ENCODE measurements around the gene SMTN.

DNA sequence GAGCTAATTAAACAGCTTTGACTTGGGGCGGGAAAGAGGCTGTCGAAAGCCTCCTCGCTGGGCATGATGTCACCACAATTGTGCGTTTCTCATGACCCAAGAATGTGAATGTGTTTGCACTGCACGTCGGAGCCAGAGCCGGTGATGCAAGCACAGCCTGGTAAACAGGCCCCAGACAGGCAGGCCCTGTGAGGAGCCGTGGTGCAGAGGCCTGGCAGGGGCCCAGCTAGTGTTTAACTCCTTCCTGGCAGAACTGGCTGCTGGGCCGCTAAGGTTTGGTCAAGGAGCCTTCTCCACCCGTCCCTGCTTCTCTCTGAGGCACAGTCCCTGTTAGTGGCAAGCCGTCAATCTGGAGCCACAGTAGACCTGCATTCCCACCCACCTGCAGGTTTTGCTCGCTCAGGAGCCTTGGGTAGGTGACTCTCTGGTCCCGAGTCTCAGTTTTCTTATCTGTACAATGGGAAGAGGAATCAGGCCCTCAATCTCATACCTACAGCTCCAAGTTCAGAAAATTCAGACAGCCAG, 25.4 kb upstream of the SMTN start:
- TF ChIP-seq, protein P1, sequence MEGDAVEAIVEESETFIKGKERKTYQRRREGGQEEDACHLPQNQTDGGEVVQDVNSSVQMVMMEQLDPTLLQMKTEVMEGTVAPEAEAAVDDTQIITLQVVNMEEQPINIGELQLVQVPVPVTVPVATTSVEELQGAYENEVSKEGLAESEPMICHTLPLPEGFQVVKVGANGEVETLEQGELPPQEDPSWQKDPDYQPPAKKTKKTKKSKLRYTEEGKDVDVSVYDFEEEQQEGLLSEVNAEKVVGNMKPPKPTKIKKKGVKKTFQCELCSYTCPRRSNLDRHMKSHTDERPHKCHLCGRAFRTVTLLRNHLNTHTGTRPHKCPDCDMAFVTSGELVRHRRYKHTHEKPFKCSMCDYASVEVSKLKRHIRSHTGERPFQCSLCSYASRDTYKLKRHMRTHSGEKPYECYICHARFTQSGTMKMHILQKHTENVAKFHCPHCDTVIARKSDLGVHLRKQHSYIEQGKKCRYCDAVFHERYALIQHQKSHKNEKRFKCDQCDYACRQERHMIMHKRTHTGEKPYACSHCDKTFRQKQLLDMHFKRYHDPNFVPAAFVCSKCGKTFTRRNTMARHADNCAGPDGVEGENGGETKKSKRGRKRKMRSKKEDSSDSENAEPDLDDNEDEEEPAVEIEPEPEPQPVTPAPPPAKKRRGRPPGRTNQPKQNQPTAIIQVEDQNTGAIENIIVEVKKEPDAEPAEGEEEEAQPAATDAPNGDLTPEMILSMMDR (IDR thresholded peaks at IDR 0.05; ENCODE audit: low read length): no peak
- TF ChIP-seq EZH2 (IDR thresholded peaks at IDR 0.05; ENCODE audit: borderline replicate concordance, low read length): no peak
